T-helper 17 cell (primary cell): Measurements from ENCODE around the gene ARHGAP29. TPM values are rescaled to one million over a fixed set of nuclear protein-coding genes. Genes with fewer than 3 reads are reported as not detected.

Experiments
- ATAC-seq: fragments of 150-1000 bp; cut with Tn5 transposase; 2 replicates; pipeline ENCODE4 v1.10.0; 2021; ENCODE audit warnings: mild to moderate bottlenecking, moderate library complexity
- DNase-seq, 3 donors: peaks; one replicate each; pipeline versions ENCODE4 v3.0.0 to v3.0.0-alpha.2; 2020 to 2021
- H3K9me3 ChIP-seq: one replicate; pipeline ENCODE4 v1.7.0; 2013; ENCODE audit warnings: low read length, mild to moderate bottlenecking; ENCODE audit not compliant: control insufficient read depth, poor library complexity, severe bottlenecking
- H3K27ac Mint-ChIP-seq: one replicate; pipeline ENCODE4 v1.8.0; 2022; ENCODE audit warnings: mild to moderate bottlenecking, moderate library complexity, mixed read lengths
- H3K27me3 Mint-ChIP-seq: one replicate; pipeline ENCODE4 v1.8.0; 2022; ENCODE audit warnings: mixed read lengths
- H3K36me3 Mint-ChIP-seq: one replicate; pipeline ENCODE4 v1.8.0; 2022; ENCODE audit warnings: low read depth, mixed read lengths
- H3K4me1 Mint-ChIP-seq: one replicate; pipeline ENCODE4 v1.8.0; 2022; ENCODE audit warnings: mild to moderate bottlenecking, mixed read lengths
- H3K4me3 Mint-ChIP-seq: one replicate; pipeline ENCODE4 v1.8.0; 2022; ENCODE audit warnings: mild to moderate bottlenecking, moderate library complexity, mixed read lengths
- total RNA-seq, 4 donors: library from RNA in 2 of 4; stranded (reverse) in 2 of 4; gene quantifications; one replicate each; pipeline ENCODE4 v1.2.3 and lab custom pipeline; 2022 to 2026

Gene ARHGAP29
- total RNA-seq, 2 donors from 2014 or later = 0.13 TPM; not detected in 1

GRCh38 chr1:94236630-94237290 lies 624 bp downstream of the ARHGAP29 start:
- H3K36me3 Mint-ChIP-seq = peaks cover 4% of the 10 kb centered on the region
- ATAC-seq (peak; percentile 41), DNase-seq (no peak)
- peaks cover 11% of the 10 kb centered on the region for H3K4me1 Mint-ChIP-seq
- H3K9me3 ChIP-seq = no peaks in the 10 kb centered on the region
- peaks cover 58% of the 10 kb centered on the region for H3K27me3 Mint-ChIP-seq
- H3K27ac Mint-ChIP-seq = no peak overlapping the region
- H3K4me3 Mint-ChIP-seq = peak overlapping the region; percentile 83

GRCh38 chr1:94236013-94236491 lies 1.3 kb downstream of the ARHGAP29 start:
- H3K27ac Mint-ChIP-seq = no peak overlapping the region
- H3K4me3 Mint-ChIP-seq = peak overlapping the region; percentile 83
- peaks cover 11% of the 10 kb centered on the region for H3K4me1 Mint-ChIP-seq
- H3K36me3 Mint-ChIP-seq = peaks cover 4% of the 10 kb centered on the region
- DNase-seq = no peak
- no peak for ATAC-seq
- peaks cover 63% of the 10 kb centered on the region for H3K27me3 Mint-ChIP-seq
- no peaks in the 10 kb centered on the region for H3K9me3 ChIP-seq

- ATAC-seq (no peak), DNase-seq (no peak)
- peaks cover 57% of the 10 kb centered on the region for H3K27me3 Mint-ChIP-seq
- peak overlapping the region; percentile 83 for H3K4me3 Mint-ChIP-seq
- H3K36me3 Mint-ChIP-seq = peaks cover 4% of the 10 kb centered on the region
- no peak overlapping the region for H3K27ac Mint-ChIP-seq
- H3K4me1 Mint-ChIP-seq = peaks cover 11% of the 10 kb centered on the region
- H3K9me3 ChIP-seq = no peaks in the 10 kb centered on the region
Observed at GRCh38 chr1:94235189-94236012, 2.0 kb downstream of the ARHGAP29 start.

- Mint-ChIP-seq H3K4me1 (peaks cover 11% of the 10 kb centered on the region), H3K27me3 (peaks cover 54% of the 10 kb centered on the region), H3K4me3 (no peak overlapping the region), H3K27ac (no peak overlapping the region), H3K36me3 (peaks cover 4% of the 10 kb centered on the region)
- H3K9me3 ChIP-seq = no peaks in the 10 kb centered on the region
- no peak for DNase-seq
- no peak for ATAC-seq
Observed at GRCh38 chr1:94234615-94235014, 2.8 kb downstream of the ARHGAP29 start.

GRCh38 chr1:94231746-94232145 lies 5.6 kb downstream of the ARHGAP29 start:
- Mint-ChIP-seq H3K4me1 (peaks cover 10% of the 10 kb centered on the region), H3K36me3 (peaks cover 2% of the 10 kb centered on the region), H3K27ac (no peak overlapping the region), H3K4me3 (no peak overlapping the region), H3K27me3 (peaks cover 43% of the 10 kb centered on the region)
- no peak for DNase-seq
- ATAC-seq = no peak
- no peaks in the 10 kb centered on the region for H3K9me3 ChIP-seq

- no peak overlapping the region for H3K27ac Mint-ChIP-seq
- H3K4me3 Mint-ChIP-seq = no peak overlapping the region
- H3K9me3 ChIP-seq = no peaks in the 10 kb centered on the region
- peaks cover 37% of the 10 kb centered on the region for H3K27me3 Mint-ChIP-seq
- peaks cover 2% of the 10 kb centered on the region for H3K36me3 Mint-ChIP-seq
- peaks cover 4% of the 10 kb centered on the region for H3K4me1 Mint-ChIP-seq
- DNase-seq (no peak), ATAC-seq (no peak)
Observed at GRCh38 chr1:94230920-94231319, 6.5 kb downstream of the ARHGAP29 start.

- H3K36me3 Mint-ChIP-seq = no peaks in the 10 kb centered on the region
- no peaks in the 10 kb centered on the region for H3K9me3 ChIP-seq
- H3K4me1 Mint-ChIP-seq = no peaks in the 10 kb centered on the region
- ATAC-seq (no peak), DNase-seq (no peak)
- no peak overlapping the region for H3K27ac Mint-ChIP-seq
- no peak overlapping the region for H3K4me3 Mint-ChIP-seq
- peaks cover 20% of the 10 kb centered on the region for H3K27me3 Mint-ChIP-seq
Observed at GRCh38 chr1:94228640-94229375, 8.6 kb downstream of the ARHGAP29 start.

- DNase-seq = no peak
- peaks cover 19% of the 10 kb centered on the region for H3K27me3 Mint-ChIP-seq
- no peaks in the 10 kb centered on the region for H3K4me1 Mint-ChIP-seq
- no peaks in the 10 kb centered on the region for H3K9me3 ChIP-seq
- H3K4me3 Mint-ChIP-seq = no peak overlapping the region
- no peak for ATAC-seq
- no peak overlapping the region for H3K27ac Mint-ChIP-seq
- no peaks in the 10 kb centered on the region for H3K36me3 Mint-ChIP-seq
Observed at GRCh38 chr1:94227624-94228023, 9.8 kb downstream of the ARHGAP29 start.

- Mint-ChIP-seq H3K4me3 (no peak overlapping the region), H3K4me1 (no peaks in the 10 kb centered on the region), H3K36me3 (no peaks in the 10 kb centered on the region), H3K27ac (no peak overlapping the region), H3K27me3 (peaks cover 7% of the 10 kb centered on the region)
- ATAC-seq (no peak), DNase-seq (no peak)
- no peaks in the 10 kb centered on the region for H3K9me3 ChIP-seq
Observed at GRCh38 chr1:94225845-94226244, 11.5 kb downstream of the ARHGAP29 start.

- H3K9me3 ChIP-seq = no peaks in the 10 kb centered on the region
- no peaks in the 10 kb centered on the region for H3K36me3 Mint-ChIP-seq
- H3K4me1 Mint-ChIP-seq = peaks cover 2% of the 10 kb centered on the region
- peaks cover 33% of the 10 kb centered on the region for H3K27me3 Mint-ChIP-seq
- DNase-seq (no peak), ATAC-seq (no peak)
- peak overlapping the region; percentile 12 for H3K4me3 Mint-ChIP-seq
- H3K27ac Mint-ChIP-seq = no peak overlapping the region
Observed at GRCh38 chr1:94218332-94218731, 19.1 kb downstream of the ARHGAP29 start.

- Mint-ChIP-seq H3K36me3 (no peaks in the 10 kb centered on the region), H3K4me3 (no peak overlapping the region), H3K27me3 (peaks cover 31% of the 10 kb centered on the region), H3K27ac (no peak overlapping the region), H3K4me1 (peaks cover 2% of the 10 kb centered on the region)
- DNase-seq = no peak
- H3K9me3 ChIP-seq = no peaks in the 10 kb centered on the region
- ATAC-seq = no peak
Observed at GRCh38 chr1:94215955-94216354, 21.4 kb downstream of the ARHGAP29 start.

- H3K27me3 Mint-ChIP-seq = peaks cover 17% of the 10 kb centered on the region
- ATAC-seq (no peak), DNase-seq (no peak)
- no peaks in the 10 kb centered on the region for H3K36me3 Mint-ChIP-seq
- H3K9me3 ChIP-seq = no peaks in the 10 kb centered on the region
- no peaks in the 10 kb centered on the region for H3K4me1 Mint-ChIP-seq
- no peak overlapping the region for H3K4me3 Mint-ChIP-seq
- H3K27ac Mint-ChIP-seq = no peak overlapping the region
Observed at GRCh38 chr1:94209982-94210381, 27.4 kb downstream of the ARHGAP29 start.

GRCh38 chr1:94209425-94209824 lies 28.0 kb downstream of the ARHGAP29 start:
- Mint-ChIP-seq H3K36me3 (no peaks in the 10 kb centered on the region), H3K27ac (no peak overlapping the region), H3K4me1 (no peaks in the 10 kb centered on the region), H3K27me3 (peaks cover 15% of the 10 kb centered on the region), H3K4me3 (no peak overlapping the region)
- DNase-seq (no peak), ATAC-seq (no peak)
- no peaks in the 10 kb centered on the region for H3K9me3 ChIP-seq
